NCI-H2196 treated with DMSO at 0.1 percent for 48 hours (cell line): ENCODE results near the gene CDCA4.

Source experiments
- DNase-seq: peaks from one replicate; lab custom pipeline; 2025; ENCODE audit not compliant: unreplicated experiment; lab: John Stamatoyannopoulos, UW

Gene CDCA4

DNA sequence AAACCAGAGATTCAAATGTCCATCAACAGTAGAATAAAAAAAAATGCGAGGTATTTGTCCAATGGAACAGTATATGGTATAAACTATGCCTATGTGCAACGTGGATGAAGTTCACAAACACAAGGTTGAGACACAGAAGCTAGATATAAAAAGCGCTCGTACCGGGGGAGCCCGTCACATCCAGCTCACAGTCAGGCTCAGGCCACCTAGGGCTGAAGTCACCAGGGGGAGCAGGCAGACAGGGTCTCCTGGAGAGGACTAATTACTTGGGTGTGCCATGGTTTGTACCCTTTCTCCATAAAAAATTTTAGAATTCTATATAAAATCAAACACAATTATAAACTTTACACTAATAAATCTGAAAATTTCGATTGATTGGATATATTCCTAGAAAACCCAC lies 56.3 kb downstream of the CDCA4 start:
- no peak for DNase-seq
